ENCODE results near the gene CCDC88B.
A peak's percentile ranks its signal among the peaks of the same experiment; 100 is the strongest.

CCDC88B gene

GRCh38 chr11:64358536-64358906 lies 18.5 kb downstream of the CCDC88B start:
- no peak for TF ChIP-seq Cebpa-rat (IDR thresholded peaks at IDR 0.05)
- Histone ChIP-seq H3K4me2 (peak overlapping the region; percentile 99), H3K4me3 (peak overlapping the region; percentile 76), H3K4me1 (peaks cover 81% of the 10 kb centered on the region), H3K27me3 (no peaks in the 10 kb centered on the region), H3K9ac (peak overlapping the region; percentile 80), H3K36me3 (peaks cover 28% of the 10 kb centered on the region), H3K9me3 (no peaks in the 10 kb centered on the region), H4K20me1 (peaks cover 19% of the 10 kb centered on the region; the same call in 1 of the 2 replicates), H3K27ac (peak overlapping the region; percentile 83)

GRCh38 chr11:64358907-64359711 lies 19.1 kb downstream of the CCDC88B start, which contains the start of gene RPS6KA4:
TSS of gene RPS6KA4 (plus strand) at chr11:64359162. CDS start at chr11:64359236, 74 bp downstream.
- peaks cover 19% of the 10 kb centered on the region; the same call in 1 of the 2 replicates for H4K20me1 ChIP-seq
- H3K4me2 ChIP-seq: peak within 1 kb of the TSS; percentile 99
- H3K9me3 ChIP-seq: no peaks in the 10 kb centered on the region
- no peaks in the 10 kb centered on the region for H3K27me3 ChIP-seq
- H3K4me1 ChIP-seq: peaks cover 77% of the 10 kb centered on the region
- no peak for TF ChIP-seq Cebpa-rat (IDR thresholded peaks at IDR 0.05)
- peak within 1 kb of the TSS; percentile 80 for H3K9ac ChIP-seq
- peaks cover 34% of the 10 kb centered on the region for H3K36me3 ChIP-seq
- peak within 1 kb of the TSS; percentile 83 for H3K27ac ChIP-seq
- peak within 1 kb of the TSS; percentile 76 for H3K4me3 ChIP-seq

- H3K9me3 ChIP-seq: no peaks in the 10 kb centered on the region
- peaks cover 78% of the 10 kb centered on the region for H3K4me1 ChIP-seq
- peaks cover 19% of the 10 kb centered on the region; the same call in 1 of the 2 replicates for H4K20me1 ChIP-seq
- TF ChIP-seq Cebpa-rat (IDR thresholded peaks at IDR 0.05): no peak
- H3K9ac ChIP-seq: peak overlapping the region; percentile 80
- peak overlapping the region; percentile 76 for H3K4me3 ChIP-seq
- H3K27ac ChIP-seq: peak overlapping the region; percentile 83
- H3K36me3 ChIP-seq: peaks cover 41% of the 10 kb centered on the region
- peak overlapping the region; percentile 99 for H3K4me2 ChIP-seq
- H3K27me3 ChIP-seq: no peaks in the 10 kb centered on the region
These were observed 19.9 kb downstream of the CCDC88B start for GRCh38 chr11:64359712-64360445.

- no peaks in the 10 kb centered on the region for H3K27me3 ChIP-seq
- TF ChIP-seq Cebpa-rat (IDR thresholded peaks at IDR 0.05): no peak
- H3K9me3 ChIP-seq: no peaks in the 10 kb centered on the region
- H3K4me3 ChIP-seq: peak overlapping the region; percentile 76
- H3K4me1 ChIP-seq: peaks cover 77% of the 10 kb centered on the region
- H3K36me3 ChIP-seq: peaks cover 47% of the 10 kb centered on the region
- H3K9ac ChIP-seq: peak overlapping the region; percentile 18
- peaks cover 19% of the 10 kb centered on the region; the same call in 1 of the 2 replicates for H4K20me1 ChIP-seq
- peak overlapping the region; percentile 5; the same call in 1 of the 2 replicates for H3K27ac ChIP-seq
- H3K4me2 ChIP-seq: peak overlapping the region; percentile 99
These were observed 20.5 kb downstream of the CCDC88B start for GRCh38 chr11:64360448-64360921.

GRCh38 chr11:64361659-64362058 lies 21.7 kb downstream of the CCDC88B start:
- Histone ChIP-seq H3K27ac (no peak overlapping the region), H3K4me1 (peaks cover 65% of the 10 kb centered on the region), H3K9ac (no peak overlapping the region), H3K4me3 (no peak overlapping the region), H3K27me3 (no peaks in the 10 kb centered on the region), H3K36me3 (peaks cover 59% of the 10 kb centered on the region), H3K4me2 (peak overlapping the region; percentile 99; the same call in 1 of the 2 replicates), H3K9me3 (no peaks in the 10 kb centered on the region), H4K20me1 (peaks cover 19% of the 10 kb centered on the region; the same call in 1 of the 2 replicates)
- TF ChIP-seq Cebpa-rat (IDR thresholded peaks at IDR 0.05): no peak

GRCh38 chr11:64362339-64362738 lies 22.3 kb downstream of the CCDC88B start:
- Histone ChIP-seq H3K9me3 (no peaks in the 10 kb centered on the region), H3K4me2 (no peak overlapping the region), H4K20me1 (peaks cover 19% of the 10 kb centered on the region; the same call in 1 of the 2 replicates), H3K27ac (no peak overlapping the region), H3K4me1 (peaks cover 59% of the 10 kb centered on the region), H3K36me3 (peaks cover 66% of the 10 kb centered on the region), H3K9ac (no peak overlapping the region), H3K27me3 (no peaks in the 10 kb centered on the region), H3K4me3 (no peak overlapping the region)
- TF ChIP-seq Cebpa-rat (IDR thresholded peaks at IDR 0.05): no peak

GRCh38 chr11:64364435-64364834 lies 24.4 kb downstream of the CCDC88B start:
- H3K9ac ChIP-seq: no peak overlapping the region
- peaks cover 40% of the 10 kb centered on the region for H3K4me1 ChIP-seq
- H3K4me3 ChIP-seq: no peak overlapping the region
- peaks cover 2% of the 10 kb centered on the region for H3K9me3 ChIP-seq
- TF ChIP-seq Cebpa-rat (IDR thresholded peaks at IDR 0.05): no peak
- H3K36me3 ChIP-seq: peaks cover 87% of the 10 kb centered on the region
- H4K20me1 ChIP-seq: peaks cover 18% of the 10 kb centered on the region; the same call in 1 of the 2 replicates
- peak overlapping the region; percentile 26 for H3K4me2 ChIP-seq
- H3K27me3 ChIP-seq: no peaks in the 10 kb centered on the region
- no peak overlapping the region for H3K27ac ChIP-seq

GRCh38 chr11:64364911-64365310 lies 24.9 kb downstream of the CCDC88B start:
- H3K9me3 ChIP-seq: peaks cover 7% of the 10 kb centered on the region
- no peak overlapping the region for H3K9ac ChIP-seq
- no peak overlapping the region for H3K4me3 ChIP-seq
- no peak for TF ChIP-seq Cebpa-rat (IDR thresholded peaks at IDR 0.05)
- peaks cover 13% of the 10 kb centered on the region; the same call in 1 of the 2 replicates for H4K20me1 ChIP-seq
- peaks cover 40% of the 10 kb centered on the region for H3K4me1 ChIP-seq
- H3K4me2 ChIP-seq: peak overlapping the region; percentile 26
- no peak overlapping the region for H3K27ac ChIP-seq
- H3K27me3 ChIP-seq: no peaks in the 10 kb centered on the region
- peaks cover 91% of the 10 kb centered on the region for H3K36me3 ChIP-seq

- no peak for TF ChIP-seq Cebpa-rat (IDR thresholded peaks at IDR 0.05)
- H3K36me3 ChIP-seq: peaks cover 89% of the 10 kb centered on the region
- H3K27ac ChIP-seq: no peak overlapping the region
These were observed 26.7 kb downstream of the CCDC88B start for GRCh38 chr11:64366751-64367150.

More at GRCh38 chr11:64366751-64367150, 26.7 kb downstream of the CCDC88B start:
- Histone ChIP-seq H3K4me1 (peaks cover 40% of the 10 kb centered on the region), H3K4me2 (no peak overlapping the region), H3K9me3 (peaks cover 8% of the 10 kb centered on the region), H3K27me3 (no peaks in the 10 kb centered on the region), H3K9ac (no peak overlapping the region), H4K20me1 (no peaks in the 10 kb centered on the region), H3K4me3 (no peak overlapping the region)

Measured in BLaER1 (cell line).